HUES6 (cell line): ENCODE measurements around the gene ST6GALNAC5.
"Not testable (repeated sequence)": the region's sequence is repeated elsewhere in the genome, so short reads cannot be mapped to it uniquely, and the experiment has no call there.

Experiments used
- H3K27ac ChIP-seq: 2 replicates; pipeline ENCODE4 v1.7.0; 2013; ENCODE audit warnings: low read depth, mild to moderate bottlenecking, low read length, inconsistent platforms
- H3K27me3 ChIP-seq: 2 replicates; pipeline ENCODE4 v1.6.1; 2013; ENCODE audit warnings: low read length; ENCODE audit not compliant: control insufficient read depth, insufficient read depth
- H3K36me3 ChIP-seq: 2 replicates; pipeline ENCODE4 v1.6.1; 2013; ENCODE audit warnings: low read length; ENCODE audit not compliant: control insufficient read depth, insufficient read depth
- H3K4me1 ChIP-seq: 2 replicates; pipeline ENCODE4 v1.6.1; 2013; ENCODE audit warnings: low read length; ENCODE audit not compliant: control insufficient read depth, insufficient read depth
- H3K4me3 ChIP-seq: 2 replicates; pipeline ENCODE4 v1.5.1; 2013; ENCODE audit warnings: low read depth, low read length
- H3K9ac ChIP-seq: one replicate; pipeline ENCODE4 v1.6.1; 2013; ENCODE audit warnings: mild to moderate bottlenecking, low read length
- H3K9me3 ChIP-seq: 2 replicates; pipeline ENCODE4 v1.6.1; 2013; ENCODE audit warnings: low read depth, low read length; ENCODE audit not compliant: control insufficient read depth, insufficient read depth

Gene ST6GALNAC5

GRCh38 chr1:76866566-76866965 is 714 bp upstream of the ST6GALNAC5 start:
- Histone ChIP-seq H3K27ac (no peak overlapping the region), H3K9ac (no peak overlapping the region), H3K4me1 (peaks cover 5% of the 10 kb centered on the region; the same call in 1 of the 2 replicates), H3K4me3 (no peak overlapping the region), H3K9me3 (no peaks in the 10 kb centered on the region), H3K36me3 (peaks cover 5% of the 10 kb centered on the region; the same call in 1 of the 2 replicates), H3K27me3 (peaks cover 37% of the 10 kb centered on the region)

- peaks cover 13% of the 10 kb centered on the region; the same call in 1 of the 2 replicates for H3K36me3 ChIP-seq
- H3K9ac ChIP-seq: peak overlapping the region; percentile 91
- H3K9me3 ChIP-seq: no peaks in the 10 kb centered on the region
- peaks cover 33% of the 10 kb centered on the region for H3K27me3 ChIP-seq
- peak overlapping the region; percentile 29; the same call in 1 of the 2 replicates for H3K27ac ChIP-seq
- H3K4me3 ChIP-seq: peak overlapping the region; percentile 92
- peaks cover 5% of the 10 kb centered on the region; the same call in 1 of the 2 replicates for H3K4me1 ChIP-seq
Measured at GRCh38 chr1:76868154-76868882, 1.0 kb downstream of the ST6GALNAC5 start.

- Histone ChIP-seq H3K9me3 (no peaks in the 10 kb centered on the region), H3K4me3 (peak overlapping the region; percentile 92), H3K4me1 (peaks cover 5% of the 10 kb centered on the region; the same call in 1 of the 2 replicates), H3K27ac (no peak overlapping the region), H3K9ac (peak overlapping the region; percentile 91), H3K36me3 (peaks cover 13% of the 10 kb centered on the region; the same call in 1 of the 2 replicates), H3K27me3 (peaks cover 33% of the 10 kb centered on the region)
Measured at GRCh38 chr1:76868916-76869315, 1.6 kb downstream of the ST6GALNAC5 start.

- H3K9me3 ChIP-seq: no peaks in the 10 kb centered on the region
- H3K27me3 ChIP-seq: peaks cover 33% of the 10 kb centered on the region
- no peak overlapping the region for H3K27ac ChIP-seq
- no peak overlapping the region for H3K4me3 ChIP-seq
- no peaks in the 10 kb centered on the region for H3K4me1 ChIP-seq
- no peak overlapping the region for H3K9ac ChIP-seq
- peaks cover 13% of the 10 kb centered on the region; the same call in 1 of the 2 replicates for H3K36me3 ChIP-seq
Measured at GRCh38 chr1:76870037-76870436, 2.8 kb downstream of the ST6GALNAC5 start.

- Histone ChIP-seq H3K4me1 (no peaks in the 10 kb centered on the region), H3K4me3 (no peak overlapping the region), H3K27me3 (peaks cover 30% of the 10 kb centered on the region), H3K9ac (no peak overlapping the region), H3K9me3 (no peaks in the 10 kb centered on the region), H3K27ac (no peak overlapping the region), H3K36me3 (peaks cover 20% of the 10 kb centered on the region; the same call in 1 of the 2 replicates)
Measured at GRCh38 chr1:76871355-76871974, 4.2 kb downstream of the ST6GALNAC5 start.

GRCh38 chr1:76872944-76873343 is 5.7 kb downstream of the ST6GALNAC5 start:
- H3K27ac ChIP-seq: no peak overlapping the region
- peaks cover 20% of the 10 kb centered on the region; the same call in 1 of the 2 replicates for H3K36me3 ChIP-seq

GRCh38 chr1:76876655-76877395 is 9.5 kb downstream of the ST6GALNAC5 start:
- Histone ChIP-seq H3K9ac (no peak overlapping the region), H3K4me1 (no peaks in the 10 kb centered on the region), H3K9me3 (no peaks in the 10 kb centered on the region), H3K36me3 (peaks cover 13% of the 10 kb centered on the region; the same call in 1 of the 2 replicates), H3K27ac (no peak overlapping the region), H3K4me3 (no peak overlapping the region), H3K27me3 (no peaks in the 10 kb centered on the region)

More at GRCh38 chr1:76872944-76873343, 5.7 kb downstream of the ST6GALNAC5 start:
- Histone ChIP-seq H3K9me3 (no peaks in the 10 kb centered on the region), H3K9ac (no peak overlapping the region), H3K4me1 (no peaks in the 10 kb centered on the region), H3K4me3 (no peak overlapping the region), H3K27me3 (peaks cover 24% of the 10 kb centered on the region)

- H3K4me1 ChIP-seq, H3K4me3 ChIP-seq, H3K27ac ChIP-seq, H3K9me3 ChIP-seq, H3K9ac ChIP-seq, H3K27me3 ChIP-seq: not testable (repeated sequence)
- H3K36me3 ChIP-seq: peaks cover 10% of the 10 kb centered on the region; the same call in 1 of the 2 replicates
Measured at GRCh38 chr1:76879014-76879413, 11.7 kb downstream of the ST6GALNAC5 start.

GRCh38 chr1:76881762-76882161 is 14.5 kb downstream of the ST6GALNAC5 start:
- Histone ChIP-seq H3K27ac (no peak overlapping the region), H3K9me3 (no peaks in the 10 kb centered on the region), H3K9ac (no peak overlapping the region), H3K27me3 (no peaks in the 10 kb centered on the region), H3K4me3 (no peak overlapping the region), H3K4me1 (no peaks in the 10 kb centered on the region), H3K36me3 (peaks cover 3% of the 10 kb centered on the region; the same call in 1 of the 2 replicates)

GRCh38 chr1:76891931-76892622 is 24.8 kb downstream of the ST6GALNAC5 start:
- H3K36me3 ChIP-seq: no peaks in the 10 kb centered on the region
- H3K9ac ChIP-seq: no peak overlapping the region
- no peaks in the 10 kb centered on the region for H3K9me3 ChIP-seq
- no peaks in the 10 kb centered on the region for H3K27me3 ChIP-seq
- H3K4me1 ChIP-seq: no peaks in the 10 kb centered on the region; the same call in 1 of the 2 replicates
- H3K4me3 ChIP-seq: no peak overlapping the region
- no peak overlapping the region for H3K27ac ChIP-seq
